Body of pancreas (tissue), 4 donors: Measurements from ENCODE around the gene TCOF1. TPM values are rescaled to one million over a fixed set of nuclear protein-coding genes. Genes with fewer than 3 reads are reported as not detected.

Experiments used
- ATAC-seq: fragments of 150-250 bp; one replicate; pipeline ENCODE4 v1.9.1; 2016
- DNase-seq, 4 donors: peaks; one replicate each; pipeline ENCODE4 v3.0.0-alpha.2; 2019
- H3K27ac ChIP-seq, 4 donors: fragments of 200-600 bp; sonication (generic); 1 replicate in 3 of 4; 2 replicates in 1 of 4; pipeline versions ENCODE4 v1.5.1 to v1.6.1; 2016 to 2019; ENCODE audit warnings: mild to moderate bottlenecking in 1 of 4, mixed read lengths in 1 of 4, moderate library complexity in 1 of 4
- H3K27me3 ChIP-seq, 2 donors: fragments of 200-600 bp; sonication (generic); one replicate each; pipeline ENCODE4 v1.6.0; 2016; ENCODE audit warnings: mild to moderate bottlenecking in 1 of 2
- H3K36me3 ChIP-seq, 2 donors: fragments of 200-600 bp; sonication (generic); replicated peaks in 1 of 2; 2 replicates each; pipeline ENCODE4 v1.5.1; 2016; ENCODE audit warnings: low read depth in 2 of 2; ENCODE audit not compliant: insufficient read depth in 1 of 2
- H3K4me1 ChIP-seq: fragments of 200-600 bp; sonication (generic); one replicate; pipeline ENCODE4 v1.6.0; 2016
- H3K4me3 ChIP-seq, 2 donors: fragments of 200-600 bp; sonication (generic); 1 replicate in 1 of 2; 2 replicates in 1 of 2; pipeline ENCODE4 v1.5.1; 2016 to 2019
- H3K9me3 ChIP-seq, 3 donors: fragments of 200-600 bp; sonication (generic); 1 replicate in 2 of 3; 2 replicates in 1 of 3; pipeline ENCODE4 v1.5.1; 2016
- CTCF ChIP-seq, 7 experiments: fragments of 450-650 bp in 4 of 7; fragments of 200-600 bp in 3 of 7; sonication (generic) in 3 of 7; IDR thresholded peaks; one replicate each; pipeline ENCODE4 v1.5.1; 2016 to 2019; ENCODE audit warnings: antibody characterized with exemption in 7 of 7
- POLR2A ChIP-seq, 3 donors: fragments of 450-650 bp; IDR thresholded peaks; one replicate each; pipeline ENCODE4 v1.6.1; 2016; ENCODE audit warnings: antibody characterized with exemption in 3 of 3, mild to moderate bottlenecking in 2 of 3
- WGBS, 2 donors: methylation state at CpG; one replicate each; pipeline ENCODE4 v1.1.5; 2017; 5-methylcytosine and 5-hydroxymethylcytosine counted together
- intact Hi-C: fragments of 100-400 bp; cut with DNase I; formaldehyde crosslinking; loops from one replicate; pipeline ENCODE4 v1.15.1; 2023
- total RNA-seq, 2 donors: library from RNA; depleted of rRNA; stranded (reverse); fragments of >200 nt; gene quantifications; one replicate each; pipeline ENCODE4 v1.1.0, GENCODE V29; 2016

The TCOF1 gene
- total RNA-seq, 2 donors from 2014 or later, result 18.9 to 23.4 TPM

GRCh38 chr5:150397146-150397781 is 39.8 kb downstream of the TCOF1 start:
- DNase-seq (no peak), ATAC-seq (no peak)
- intact Hi-C loops, result no loop called here
- 93 to 94% methylated on average over 14 of the region's 14 CpGs for WGBS, 2 donors
- Histone ChIP-seq H3K27me3 (no peaks in the 10 kb centered on the region), H3K4me3 (no peak overlapping the region), H3K27ac (no peak overlapping the region), H3K4me1 (no peaks in the 10 kb centered on the region), H3K36me3 (peaks cover 0 to 36% of the 10 kb centered on the region in 2 donors), H3K9me3 (no peaks in the 10 kb centered on the region)
- TF ChIP-seq POLR2A (IDR thresholded peaks at IDR 0.05) (no peak), CTCF (IDR thresholded peaks at IDR 0.05) (no peak)

DNA sequence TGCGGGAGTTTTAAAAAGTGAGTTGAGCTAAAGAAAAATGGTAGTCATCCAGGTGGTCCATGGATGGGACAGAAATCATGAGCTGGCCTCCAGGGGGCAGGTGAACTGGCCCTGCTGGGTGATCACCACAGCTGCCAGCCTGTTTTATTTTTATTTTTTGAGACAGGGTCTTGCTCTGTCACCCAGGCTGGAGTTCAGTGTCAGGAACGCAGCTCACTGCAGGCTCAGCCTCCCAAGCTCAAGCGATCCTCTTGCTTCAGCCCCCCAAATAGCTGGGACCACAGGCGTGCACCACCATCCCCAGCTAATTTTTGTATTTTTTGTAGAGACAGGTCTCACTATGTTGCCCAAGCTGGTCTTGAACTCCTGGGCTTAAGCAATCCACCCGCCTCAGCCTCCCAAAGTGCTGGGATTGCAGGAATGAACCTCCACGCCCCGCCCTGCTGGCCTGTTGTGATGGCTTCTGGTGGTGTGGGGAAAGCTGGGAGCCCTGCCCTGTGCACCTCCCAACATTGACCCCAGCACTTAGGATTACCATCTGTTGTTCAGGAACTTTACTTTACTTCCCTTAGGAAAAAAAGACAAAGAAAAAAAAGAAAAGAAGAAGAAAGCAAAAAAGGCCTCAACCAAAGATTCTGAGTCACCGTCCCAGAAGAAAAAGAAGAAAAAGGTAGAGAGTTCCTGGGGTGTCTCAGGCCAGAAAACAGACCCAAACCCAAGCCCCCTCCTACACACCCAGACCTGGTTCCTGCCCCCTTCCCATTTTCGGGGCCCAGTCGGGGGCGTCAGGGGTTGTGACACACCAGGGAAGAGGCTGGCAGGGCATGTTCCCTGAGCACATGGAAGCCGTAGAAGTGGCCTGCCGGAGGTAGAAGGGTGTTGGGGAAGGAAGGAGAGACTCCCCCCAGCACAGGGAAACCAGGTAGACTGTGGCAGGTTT is 40.6 kb downstream of the TCOF1 start:
- DNase-seq, result no peak
- Histone ChIP-seq H3K36me3 (peaks cover 0 to 33% of the 10 kb centered on the region in 2 donors), H3K27ac (no peak overlapping the region), H3K4me1 (no peaks in the 10 kb centered on the region), H3K27me3 (no peaks in the 10 kb centered on the region), H3K9me3 (no peaks in the 10 kb centered on the region), H3K4me3 (no peak overlapping the region)
- TF ChIP-seq POLR2A (IDR thresholded peaks at IDR 0.05), result no peak
- peak in 1 of 7 experiments; percentile 6 for TF ChIP-seq CTCF (IDR thresholded peaks at IDR 0.05)
- no peak for ATAC-seq
- 94 to 97% methylated on average over 13 of the region's 13 CpGs for WGBS, 2 donors
- intact Hi-C loops, result no loop called here

GRCh38 chr5:150398722-150399523 is 41.4 kb downstream of the TCOF1 start:
- intact Hi-C loops, result no loop called here
- Histone ChIP-seq H3K36me3 (peaks cover 0 to 25% of the 10 kb centered on the region in 2 donors), H3K4me1 (no peaks in the 10 kb centered on the region), H3K9me3 (no peaks in the 10 kb centered on the region), H3K27ac (no peak overlapping the region), H3K4me3 (no peak overlapping the region), H3K27me3 (no peaks in the 10 kb centered on the region)
- 57 to 68% methylated on average over 8 to 12 of the region's 12 CpGs for WGBS, 2 donors
- ATAC-seq, result no peak
- TF ChIP-seq POLR2A (IDR thresholded peaks at IDR 0.05) (no peak), CTCF (IDR thresholded peaks at IDR 0.05) (peak in 2 of 7 experiments; percentile 10)
- no peak for DNase-seq

- TF ChIP-seq POLR2A (IDR thresholded peaks at IDR 0.05) (no peak), CTCF (IDR thresholded peaks at IDR 0.05) (no peak)
- DNase-seq (no peak), ATAC-seq (no peak)
- H3K4me1 ChIP-seq, result no peaks in the 10 kb centered on the region
- 85 to 91% methylated on average over 9 to 11 of the region's 11 CpGs for WGBS, 2 donors
- no peaks in the 10 kb centered on the region for H3K9me3 ChIP-seq
- intact Hi-C loops, result no loop called here
- H3K36me3 ChIP-seq, result peaks cover 0 to 22% of the 10 kb centered on the region in 2 donors
- H3K27me3 ChIP-seq, result no peaks in the 10 kb centered on the region
- no peak overlapping the region for H3K27ac ChIP-seq
- H3K4me3 ChIP-seq, result no peak overlapping the region
These were observed 42.2 kb downstream of the TCOF1 start for GRCh38 chr5:150399524-150400211.
